ENCODE data around the gene PCDH20.

DNA sequence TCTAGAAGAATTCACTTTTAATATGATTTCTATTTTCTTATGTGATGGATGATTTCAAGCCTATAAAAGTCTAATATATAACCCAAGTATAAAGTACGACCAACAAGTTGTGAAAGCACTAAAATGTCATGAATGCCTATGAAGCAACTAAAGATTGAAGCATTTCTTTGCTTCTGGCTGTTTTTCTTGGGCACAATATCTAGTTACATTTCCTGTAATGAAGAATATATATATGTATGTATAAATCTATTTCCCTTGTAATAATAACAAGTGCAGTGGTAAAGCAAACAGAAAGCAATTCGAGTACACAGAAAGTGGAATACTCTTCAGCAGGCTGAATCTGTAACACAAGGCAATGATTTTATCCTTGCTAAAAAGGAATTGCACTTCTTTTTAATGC, 5.4 kb downstream of the PCDH20 start:
- TF ChIP-seq, protein P1, sequence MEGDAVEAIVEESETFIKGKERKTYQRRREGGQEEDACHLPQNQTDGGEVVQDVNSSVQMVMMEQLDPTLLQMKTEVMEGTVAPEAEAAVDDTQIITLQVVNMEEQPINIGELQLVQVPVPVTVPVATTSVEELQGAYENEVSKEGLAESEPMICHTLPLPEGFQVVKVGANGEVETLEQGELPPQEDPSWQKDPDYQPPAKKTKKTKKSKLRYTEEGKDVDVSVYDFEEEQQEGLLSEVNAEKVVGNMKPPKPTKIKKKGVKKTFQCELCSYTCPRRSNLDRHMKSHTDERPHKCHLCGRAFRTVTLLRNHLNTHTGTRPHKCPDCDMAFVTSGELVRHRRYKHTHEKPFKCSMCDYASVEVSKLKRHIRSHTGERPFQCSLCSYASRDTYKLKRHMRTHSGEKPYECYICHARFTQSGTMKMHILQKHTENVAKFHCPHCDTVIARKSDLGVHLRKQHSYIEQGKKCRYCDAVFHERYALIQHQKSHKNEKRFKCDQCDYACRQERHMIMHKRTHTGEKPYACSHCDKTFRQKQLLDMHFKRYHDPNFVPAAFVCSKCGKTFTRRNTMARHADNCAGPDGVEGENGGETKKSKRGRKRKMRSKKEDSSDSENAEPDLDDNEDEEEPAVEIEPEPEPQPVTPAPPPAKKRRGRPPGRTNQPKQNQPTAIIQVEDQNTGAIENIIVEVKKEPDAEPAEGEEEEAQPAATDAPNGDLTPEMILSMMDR (conservative IDR thresholded peaks at IDR 0.05; ENCODE audit: low read depth, low read length): no peak
- no peak for TF ChIP-seq EZH2 (IDR thresholded peaks at IDR 0.05; ENCODE audit: borderline replicate concordance, low read depth, low read length, poor library complexity, severe bottlenecking)

All from A673 (cell line).